Activated CD4-positive, alpha-beta T cell treated with anti-CD3 and anti-CD28 coated beads, Interleukin-2, amount 50 U/mL, for 16 hours (primary cell): Measurements from ENCODE around the gene LYST.
"Not testable (repeated sequence)": the region's sequence is repeated elsewhere in the genome, so short reads cannot be mapped to it uniquely, and the experiment has no call there.

Source experiments
- DNase-seq: peaks from one replicate; pipeline ENCODE4 v3.0.0-alpha.2; 2020

Gene LYST

GRCh38 chr1:235809688-235810397, 56.9 kb downstream of the LYST start:
- no peak for DNase-seq

GRCh38 chr1:235808223-235808622, 58.5 kb downstream of the LYST start:
- no peak for DNase-seq

GRCh38 chr1:235806123-235806522, 60.6 kb downstream of the LYST start:
- DNase-seq = peak; percentile 33

GRCh38 chr1:235802573-235803346, 63.9 kb downstream of the LYST start:
- peak; percentile 34 for DNase-seq

GRCh38 chr1:235799264-235799663, 67.4 kb downstream of the LYST start:
- DNase-seq = no peak

GRCh38 chr1:235791532-235792060, 75.1 kb downstream of the LYST start:
- DNase-seq = no peak

GRCh38 chr1:235790123-235790522, 76.6 kb downstream of the LYST start:
- no peak for DNase-seq

- DNase-seq = not testable (repeated sequence)
Measured at GRCh38 chr1:235786227-235786898, 80.3 kb downstream of the LYST start.

- DNase-seq = no peak
Measured at GRCh38 chr1:235784950-235785349, 81.8 kb downstream of the LYST start.

GRCh38 chr1:235783148-235783776, 83.4 kb downstream of the LYST start:
- DNase-seq = peak; percentile 21

GRCh38 chr1:235782601-235783000, 84.1 kb downstream of the LYST start:
- DNase-seq = no peak

- no peak for DNase-seq
Measured at GRCh38 chr1:235781807-235782206, 84.9 kb downstream of the LYST start.

GRCh38 chr1:235779770-235780169, 86.9 kb downstream of the LYST start:
- no peak for DNase-seq

- no peak for DNase-seq
Measured at GRCh38 chr1:235776396-235776795, 90.3 kb downstream of the LYST start.

- DNase-seq = no peak
Measured at GRCh38 chr1:235775246-235775860, 91.4 kb downstream of the LYST start.

GRCh38 chr1:235767795-235768194, 98.9 kb downstream of the LYST start:
- no peak for DNase-seq

GRCh38 chr1:235766794-235767285, 99.9 kb downstream of the LYST start:
- DNase-seq = no peak

GRCh38 chr1:235763962-235764361, 102.7 kb downstream of the LYST start:
- DNase-seq = peak; percentile 66

- no peak for DNase-seq
Measured at GRCh38 chr1:235759336-235759735, 107.4 kb downstream of the LYST start.

GRCh38 chr1:235758931-235759330, 107.8 kb downstream of the LYST start:
- no peak for DNase-seq

- no peak for DNase-seq
Measured at GRCh38 chr1:235757587-235758096, 109.1 kb downstream of the LYST start.

- DNase-seq = not testable (repeated sequence)
Measured at GRCh38 chr1:235754186-235754585, 112.5 kb downstream of the LYST start.
